A549 (cell line): ENCODE measurements around the gene CDCP1. TPM values are rescaled to one million over a fixed set of nuclear protein-coding genes. Genes with fewer than 3 reads are reported as not detected.
A peak's percentile ranks its signal among the peaks of the same experiment; 100 is the strongest.

ENCODE experiments used
- ATAC-seq, 2 experiments: fragments of 200-7000 bp in 1 of 2; fragments of >200 bp in 1 of 2; cut with Nextera tagmentation in 1 of 2; cut with Tn5 transposase in 1 of 2; 3 replicates each; pipeline versions ENCODE4 v1.8.0 to v1.9.1; 2018 to 2020; ENCODE audit warnings: mild to moderate bottlenecking in 1 of 2, moderate library complexity in 1 of 2
- CTCF ChIA-PET: fragments of 300-600 bp; sonication (Branson Sonifier 250); formaldehyde crosslinking; extraction: SDS; loops from one replicate; lab custom pipeline; 2021; ENCODE audit warnings: antibody characterized with exemption, inconsistent platforms; lab: Yijun Ruan, JAX
- POLR2A ChIA-PET: fragments of 350-600 bp; formaldehyde crosslinking; extraction: SDS; loops from one replicate; lab custom pipeline; 2021; ENCODE audit warnings: antibody characterized with exemption, inconsistent platforms; lab: Yijun Ruan, JAX
- DNase-seq, 2 experiments: peaks; one replicate each; pipeline versions ENCODE4 v3.0.0 to v3.0.0-alpha.2; 2011 to 2016; ENCODE audit warnings: low read depth in 1 of 2, low spot score in 1 of 2
- FAIRE-seq: peaks from 2 replicates; lab custom pipeline; 2011; peaks lifted over from hg19 to GRCh38; lab: Jason Lieb, UNC
- H3K27ac ChIP-seq, 2 experiments: fragments of >200 bp; sonication (Bioruptor Twin); formaldehyde crosslinking; 3 replicates each; pipeline ENCODE4 v1.5.1; 2016 to 2017
- H3K4me1 ChIP-seq: fragments of >200 bp; sonication (Bioruptor Twin); formaldehyde crosslinking; 3 replicates; pipeline ENCODE4 v1.6.1; 2016
- H3K4me2 ChIP-seq: fragments of >200 bp; sonication (Bioruptor Twin); formaldehyde crosslinking; 3 replicates; pipeline ENCODE4 v1.6.1; 2016
- H3K4me3 ChIP-seq: fragments of >200 bp; sonication (Bioruptor Twin); formaldehyde crosslinking; 3 replicates; pipeline ENCODE4 v1.5.1; 2016
- H3K9me3 ChIP-seq: fragments of >200 bp; sonication (Bioruptor Twin); formaldehyde crosslinking; 3 replicates; pipeline ENCODE4 v1.6.1; 2016
- BHLHE40 ChIP-seq: IDR thresholded peaks from 2 replicates; pipeline ENCODE4 v1.6.1; 2012; ENCODE audit warnings: low read depth, low read length, inconsistent platforms
- CEBPB ChIP-seq, 2 experiments: fragments of >200 bp in 1 of 2; sonication (Bioruptor Twin) in 1 of 2; formaldehyde crosslinking in 1 of 2; IDR thresholded peaks; 2 replicates each; pipeline ENCODE4 v1.6.1; 2012 to 2016
- CHD2 ChIP-seq: fragments of 150-350 bp; IDR thresholded peaks from 2 replicates; pipeline ENCODE4 v1.6.1; 2014; ENCODE audit warnings: low read length; ENCODE audit not compliant: partially characterized antibody
- CHD4 ChIP-seq: fragments of 200-600 bp; sonication (generic); IDR thresholded peaks from 2 replicates; pipeline ENCODE4 v1.6.1; 2016; ENCODE audit warnings: antibody characterized with exemption, mild to moderate bottlenecking, borderline replicate concordance
- EHMT2 ChIP-seq: fragments of 200-600 bp; sonication (generic); IDR thresholded peaks from 2 replicates; pipeline ENCODE4 v1.6.1; 2016; ENCODE audit warnings: antibody characterized with exemption, low read depth, mild to moderate bottlenecking, moderate library complexity
- EP300 ChIP-seq, 2 experiments: fragments of >200 bp; sonication (Bioruptor Twin); formaldehyde crosslinking; IDR thresholded peaks; 2 replicates in 1 of 2; 3 replicates in 1 of 2; pipeline ENCODE4 v1.6.1; 2016 to 2017
- ESRRA ChIP-seq: fragments of 150-350 bp; IDR thresholded peaks from 2 replicates; pipeline ENCODE4 v1.6.1; 2014; ENCODE audit warnings: mild to moderate bottlenecking, low read length, borderline replicate concordance
- GATA3 ChIP-seq: IDR thresholded peaks from 2 replicates; pipeline ENCODE4 v1.6.1; 2012; ENCODE audit warnings: borderline replicate concordance
- HEYL ChIP-seq: fragments of 250-450 bp; sonication (Bioruptor Pico); IDR thresholded peaks from 2 replicates; pipeline ENCODE4 v1.8.0; 2021; ENCODE audit warnings: mild to moderate bottlenecking, moderate library complexity
- HOXA7 ChIP-seq: fragments of 250-450 bp; sonication (Bioruptor Pico); IDR thresholded peaks from 2 replicates; pipeline ENCODE4 v1.5.0; 2020; ENCODE audit warnings: mild to moderate bottlenecking, moderate library complexity
- HOXB5 ChIP-seq: fragments of 250-450 bp; sonication (Bioruptor Pico); IDR thresholded peaks from 2 replicates; pipeline ENCODE4 v1.5.0; 2020; ENCODE audit warnings: mild to moderate bottlenecking, moderate library complexity
- JUN ChIP-seq, 2 experiments: fragments of >200 bp; sonication (Bioruptor Twin); formaldehyde crosslinking; IDR thresholded peaks; 2 replicates in 1 of 2; 3 replicates in 1 of 2; pipeline ENCODE4 v1.6.1; 2016 to 2017
- JUNB ChIP-seq: fragments of >200 bp; sonication (Bioruptor Twin); formaldehyde crosslinking; IDR thresholded peaks from 2 replicates; pipeline ENCODE4 v1.6.1; 2016
- KDM1A ChIP-seq: fragments of 200-600 bp; sonication (generic); IDR thresholded peaks from 2 replicates; pipeline ENCODE4 v1.6.1; 2016; ENCODE audit warnings: low read depth, mild to moderate bottlenecking
- MAFK ChIP-seq: fragments of 450-650 bp; IDR thresholded peaks from 2 replicates; pipeline ENCODE4 v1.6.1; 2014; ENCODE audit not compliant: partially characterized antibody
- MAZ ChIP-seq: fragments of 150-350 bp; IDR thresholded peaks from 2 replicates; pipeline ENCODE4 v1.6.1; 2014; ENCODE audit warnings: antibody characterized with exemption, low read depth, low read length, borderline replicate concordance
- MYC ChIP-seq: IDR thresholded peaks from 2 replicates; pipeline ENCODE4 v1.6.1; 2012; ENCODE audit warnings: mild to moderate bottlenecking, inconsistent platforms, low read length, improper control_type of control experiment, borderline replicate concordance
- NFE2L2 ChIP-seq: fragments of 150-350 bp; conservative IDR thresholded peaks from 2 replicates; pipeline ENCODE4 v1.6.1; 2014; ENCODE audit warnings: low read length
- POLR2A ChIP-seq: IDR thresholded peaks from 2 replicates; pipeline ENCODE4 v1.6.1; 2012; ENCODE audit warnings: mild to moderate bottlenecking, low read length
- POLR2AphosphoS2 ChIP-seq: conservative IDR thresholded peaks from 2 replicates; pipeline ENCODE4 v1.6.1; 2012; ENCODE audit warnings: low read length, improper control_type of control experiment, inconsistent platforms
- RARB ChIP-seq: fragments of 250-450 bp; sonication (Bioruptor Pico); IDR thresholded peaks from 2 replicates; pipeline ENCODE4 v1.8.0; 2021; ENCODE audit warnings: mild to moderate bottlenecking, moderate library complexity
- RFX5 ChIP-seq: fragments of 450-650 bp; IDR thresholded peaks from 2 replicates; pipeline ENCODE4 v1.7.1; 2014; ENCODE audit warnings: antibody characterized with exemption, mild to moderate bottlenecking, moderate library complexity
- SMC3 ChIP-seq: fragments of >200 bp; sonication (Bioruptor Twin); formaldehyde crosslinking; IDR thresholded peaks from 3 replicates; pipeline ENCODE4 v1.6.1; 2018; ENCODE audit warnings: inconsistent platforms
- SREBF2 ChIP-seq: fragments of 450-650 bp; IDR thresholded peaks from 2 replicates; pipeline ENCODE4 v1.6.1; 2014; ENCODE audit warnings: mild to moderate bottlenecking, moderate library complexity
- TP53 ChIP-seq: fragments of 250-450 bp; sonication (Bioruptor Pico); IDR thresholded peaks from 2 replicates; pipeline ENCODE4 v1.5.0; 2021; ENCODE audit warnings: mild to moderate bottlenecking, moderate library complexity
- ZC3H11A ChIP-seq: fragments of 450-650 bp; IDR thresholded peaks from 2 replicates; pipeline ENCODE4 v1.6.1; 2014; ENCODE audit warnings: antibody characterized with exemption, mild to moderate bottlenecking
- ZFP36 ChIP-seq: fragments of 450-650 bp; IDR thresholded peaks from 2 replicates; pipeline ENCODE4 v1.6.1; 2014; ENCODE audit warnings: borderline replicate concordance; ENCODE audit not compliant: partially characterized antibody
- WGBS: methylation state at CpG from one replicate; pipeline ENCODE4 v1.1.6; 2017; ENCODE audit errors: missing lambda C conversion rate; 5-methylcytosine and 5-hydroxymethylcytosine counted together
- polyA plus RNA-seq, 4 experiments: library from polyadenylated mRNA; depleted of rRNA in 3 of 4; stranded (reverse); fragments of >200 nt; fragmentation: RNase III in 1 of 4; extraction: RNeasy Plus Mini Kit Qiagen cat#74134 plus additional on column Dnase treatment in 1 of 4; gene quantifications; 2 replicates in 3 of 4; 3 replicates in 1 of 4; pipeline ENCODE4 v1.2.3, GENCODE V29; 2011 to 2017
- TF ChIP-seq, protein P1 (sequence below): fragments of 450-650 bp; IDR thresholded peaks from 2 replicates; pipeline ENCODE4 v1.6.1; 2014; ENCODE audit warnings: antibody characterized with exemption
- TF ChIP-seq, protein P2 (sequence below): fragments of >200 bp; sonication (Bioruptor Twin); formaldehyde crosslinking; IDR thresholded peaks from 2 replicates; pipeline ENCODE4 v1.6.1; 2016
- TF ChIP-seq, protein P3 (sequence below): IDR thresholded peaks from 2 replicates; pipeline ENCODE4 v1.6.1; 2012

Gene CDCP1
- polyA plus RNA-seq, 2 of the 4 experiments (the other 2 are of a cell fraction): 3.0 to 9.9 TPM

DNA sequence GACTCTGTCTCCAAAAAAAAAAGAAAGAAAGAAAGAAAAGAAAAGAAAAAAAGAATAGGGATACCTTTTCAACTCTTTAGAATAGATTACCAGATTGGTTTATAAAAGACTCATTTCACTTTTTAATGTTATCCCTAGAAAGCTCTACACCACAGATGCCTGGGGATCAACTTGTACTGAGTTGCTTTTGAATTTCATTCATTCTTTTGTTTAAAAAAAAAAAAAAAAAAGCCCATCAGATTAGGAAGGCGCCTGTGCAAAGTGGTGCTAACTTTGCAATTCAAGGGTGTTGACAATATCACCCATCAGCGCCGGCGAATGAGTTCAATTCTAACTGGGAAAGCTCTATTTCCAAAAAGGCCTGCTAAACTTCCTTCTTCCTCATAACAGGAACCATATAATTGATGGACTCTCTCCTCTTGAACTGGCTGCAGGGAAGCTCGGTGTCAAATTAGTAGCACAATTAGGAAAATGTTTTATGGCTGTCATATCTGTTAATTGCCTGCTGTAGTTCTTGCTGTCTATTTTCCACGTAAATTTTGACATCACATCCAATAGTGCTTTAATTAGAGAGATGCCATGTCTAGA lies 48.8 kb downstream of the CDCP1 start:
- POLR2A ChIA-PET: no interaction called here

DNA sequence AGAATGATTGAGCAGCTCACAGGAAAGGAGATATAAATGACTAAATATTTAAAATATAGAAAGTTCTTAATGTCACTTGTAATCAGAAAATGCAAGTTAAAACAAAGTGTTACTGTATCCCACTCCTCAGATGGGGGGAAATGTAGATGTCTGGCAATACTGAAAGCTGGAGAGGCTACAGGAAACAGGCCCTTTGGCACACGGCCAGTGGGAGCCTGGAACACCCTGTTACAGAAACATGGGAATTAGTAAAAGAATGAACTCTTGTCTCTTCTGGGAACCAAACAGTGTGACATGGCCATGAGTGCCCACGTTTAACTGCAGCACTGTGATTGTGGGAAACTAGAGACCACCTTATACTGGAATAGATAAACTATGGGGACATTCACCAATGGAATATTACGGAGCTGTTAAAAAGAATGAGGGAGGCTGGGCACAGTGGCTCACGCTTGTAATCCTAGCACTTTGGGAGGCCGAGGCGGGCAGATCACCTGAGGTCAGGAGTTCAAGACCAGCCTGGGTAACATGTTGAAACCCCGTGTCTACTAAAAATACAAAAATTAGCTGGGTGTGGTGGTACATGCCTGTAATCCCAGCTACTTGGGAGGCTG lies 50.2 kb downstream of the CDCP1 start:
- Histone ChIP-seq H3K4me3 (no peak overlapping the region), H3K9me3 (no peaks in the 10 kb centered on the region), H3K4me1 (peaks cover 15% of the 10 kb centered on the region), H3K27ac (no peak overlapping the region), H3K4me2 (no peak overlapping the region)
- WGBS: 81% methylated on average over 7 of the region's 7 CpGs
- ATAC-seq: no peak
- FAIRE-seq: no peak
- no peak for DNase-seq
- ChIA-PET POLR2A (no interaction called here), CTCF (interaction anchor here (0.8 kb wide), 1 partner anchor 114 kb away, joined by 3 read pairs; no protein-coding TSS in a partner anchor)
- TF ChIP-seq CHD4 (no peak), TP53 (CRISPR knock-in tag) (no peak), BHLHE40 (no peak), RARB (CRISPR knock-in tag) (no peak), JUNB (no peak), MAZ (no peak), RFX5 (no peak), EHMT2 (no peak), ESRRA (no peak), HOXA7 (CRISPR knock-in tag) (no peak)
- TF ChIP-seq, protein P1, sequence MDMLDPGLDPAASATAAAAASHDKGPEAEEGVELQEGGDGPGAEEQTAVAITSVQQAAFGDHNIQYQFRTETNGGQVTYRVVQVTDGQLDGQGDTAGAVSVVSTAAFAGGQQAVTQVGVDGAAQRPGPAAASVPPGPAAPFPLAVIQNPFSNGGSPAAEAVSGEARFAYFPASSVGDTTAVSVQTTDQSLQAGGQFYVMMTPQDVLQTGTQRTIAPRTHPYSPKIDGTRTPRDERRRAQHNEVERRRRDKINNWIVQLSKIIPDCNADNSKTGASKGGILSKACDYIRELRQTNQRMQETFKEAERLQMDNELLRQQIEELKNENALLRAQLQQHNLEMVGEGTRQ: no peak

More for the DNA sequence above, 48.8 kb downstream of the CDCP1 start:
- no peak overlapping the region for H3K4me2 ChIP-seq
- no peaks in the 10 kb centered on the region for H3K9me3 ChIP-seq
- WGBS: 74% methylated on average over 6 of the region's 6 CpGs
- no peak for TF ChIP-seq HOXA7 (CRISPR knock-in tag)
- TF ChIP-seq, protein P1: no peak
- TF ChIP-seq EHMT2: no peak
- TF ChIP-seq ZFP36: no peak
- TF ChIP-seq, protein P2, sequence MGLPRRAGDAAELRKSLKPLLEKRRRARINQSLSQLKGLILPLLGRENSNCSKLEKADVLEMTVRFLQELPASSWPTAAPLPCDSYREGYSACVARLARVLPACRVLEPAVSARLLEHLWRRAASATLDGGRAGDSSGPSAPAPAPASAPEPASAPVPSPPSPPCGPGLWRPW: no peak
- no peak for TF ChIP-seq NFE2L2
- TF ChIP-seq MAFK: no peak
- no peak for TF ChIP-seq JUN (IDR thresholded peaks at IDR 0.05)
- TF ChIP-seq ESRRA: no peak
- no peak for TF ChIP-seq MYC
- no peak for TF ChIP-seq SMC3
- no peak for TF ChIP-seq HEYL (CRISPR knock-in tag)
- no peak for TF ChIP-seq KDM1A
- CTCF ChIA-PET: interaction anchor here (1.2 to 1.5 kb wide), 3 partner anchors 13 to 113 kb away, joined by 3 to 6 read pairs (median 3); no protein-coding TSS in a partner anchor
- DNase-seq (no peak), FAIRE-seq (no peak), ATAC-seq (no peak)
- H3K4me1 ChIP-seq: peaks cover 5% of the 10 kb centered on the region; the same call in 1 of the 3 replicates
- no peak overlapping the region for H3K4me3 ChIP-seq
- H3K27ac ChIP-seq: no peak overlapping the region

DNA sequence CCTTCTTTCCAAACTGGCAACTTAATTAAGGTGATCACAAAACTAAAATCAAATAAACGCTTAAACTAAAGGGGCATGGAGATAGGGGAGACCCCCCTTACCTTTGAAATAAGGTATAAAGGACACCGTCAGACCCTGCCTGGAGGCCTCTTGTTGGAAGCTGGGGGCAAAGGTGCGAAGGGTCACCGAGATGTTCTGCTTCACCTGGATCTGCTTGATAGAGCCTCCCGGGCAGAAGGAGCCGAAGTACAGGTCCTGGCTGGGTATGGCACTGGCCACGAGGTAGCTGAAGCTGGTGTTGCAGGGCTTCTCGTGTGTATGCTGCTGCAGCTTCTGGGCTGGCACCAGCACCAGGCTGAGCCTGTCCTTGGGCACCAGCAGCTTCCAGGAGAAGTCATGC lies 53.0 kb downstream of the CDCP1 start:
- Histone ChIP-seq H3K9me3 (no peaks in the 10 kb centered on the region), H3K4me1 (peaks cover 15% of the 10 kb centered on the region), H3K4me2 (no peak overlapping the region)
- 91% methylated on average over 6 of the region's 8 CpGs for WGBS
- CTCF ChIA-PET: interaction anchor here (0.8 to 1.6 kb wide), 3 partner anchors 11 to 125 kb away, joined by 3 read pairs; no protein-coding TSS in a partner anchor
- POLR2A ChIA-PET: no interaction called here
- no peak for ATAC-seq
- no peak for FAIRE-seq
- TF ChIP-seq CHD2: no peak
- TF ChIP-seq ZC3H11A: no peak
- TF ChIP-seq CHD4: no peak
- no peak for TF ChIP-seq HOXB5 (CRISPR knock-in tag)
- TF ChIP-seq POLR2AphosphoS2: no peak
- no peak for TF ChIP-seq POLR2A
- TF ChIP-seq RARB (CRISPR knock-in tag): no peak
- no peak for TF ChIP-seq CEBPB (IDR thresholded peaks at IDR 0.05)
- no peak for TF ChIP-seq EHMT2
- no peak for TF ChIP-seq SREBF2
- TF ChIP-seq, protein P2: no peak
- TF ChIP-seq, protein P3, sequence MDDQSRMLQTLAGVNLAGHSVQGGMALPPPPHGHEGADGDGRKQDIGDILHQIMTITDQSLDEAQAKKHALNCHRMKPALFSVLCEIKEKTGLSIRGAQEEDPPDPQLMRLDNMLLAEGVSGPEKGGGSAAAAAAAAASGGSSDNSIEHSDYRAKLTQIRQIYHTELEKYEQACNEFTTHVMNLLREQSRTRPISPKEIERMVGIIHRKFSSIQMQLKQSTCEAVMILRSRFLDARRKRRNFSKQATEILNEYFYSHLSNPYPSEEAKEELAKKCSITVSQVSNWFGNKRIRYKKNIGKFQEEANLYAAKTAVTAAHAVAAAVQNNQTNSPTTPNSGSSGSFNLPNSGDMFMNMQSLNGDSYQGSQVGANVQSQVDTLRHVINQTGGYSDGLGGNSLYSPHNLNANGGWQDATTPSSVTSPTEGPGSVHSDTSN: no peak
- TF ChIP-seq EP300 (IDR thresholded peaks at IDR 0.05): no peak
- TF ChIP-seq MAZ: no peak
- no peak for TF ChIP-seq MYC
- TF ChIP-seq GATA3: no peak
- TF ChIP-seq HOXA7 (CRISPR knock-in tag): no peak
- TF ChIP-seq, all 56 proteins: peak for 0
- Histone ChIP-seq H3K27ac (peak overlapping the region in 1 of 2 experiments; percentile 74; a peak in 4 of 6 replicates), H3K4me3 (no peak overlapping the region)
- no peak for DNase-seq
